CD4-positive, alpha-beta T cell treated with Interferon alpha-2 for 1 hour (primary cell): ENCODE results near the gene KRCC1.
"Not testable (repeated sequence)": the region's sequence is repeated elsewhere in the genome, so short reads cannot be mapped to it uniquely, and the experiment has no call there.

Experiments
- DNase-seq, 2 donors: peaks; one replicate each; pipeline ENCODE4 v3.0.0-alpha.2; 2020 to 2022

Gene KRCC1

DNA sequence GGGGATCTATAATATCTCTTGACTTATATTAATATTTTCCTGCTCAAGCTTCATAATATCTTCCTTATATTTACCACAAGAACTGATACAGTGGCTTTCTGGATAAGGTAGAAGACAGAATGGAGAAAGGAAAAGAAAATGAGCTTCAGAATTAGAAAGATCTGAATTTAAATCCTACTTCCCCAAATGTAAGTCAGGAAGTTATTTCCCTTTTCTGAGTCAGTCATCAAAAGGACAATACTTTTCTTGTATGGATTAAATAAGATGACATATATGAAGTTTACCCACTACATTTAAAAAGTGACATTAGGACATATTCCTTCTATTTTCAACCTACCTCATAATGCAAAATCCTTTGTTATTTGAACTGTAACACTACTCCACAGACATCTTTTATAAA lies 19.0 kb downstream of the KRCC1 start:
- DNase-seq, result no peak

DNA sequence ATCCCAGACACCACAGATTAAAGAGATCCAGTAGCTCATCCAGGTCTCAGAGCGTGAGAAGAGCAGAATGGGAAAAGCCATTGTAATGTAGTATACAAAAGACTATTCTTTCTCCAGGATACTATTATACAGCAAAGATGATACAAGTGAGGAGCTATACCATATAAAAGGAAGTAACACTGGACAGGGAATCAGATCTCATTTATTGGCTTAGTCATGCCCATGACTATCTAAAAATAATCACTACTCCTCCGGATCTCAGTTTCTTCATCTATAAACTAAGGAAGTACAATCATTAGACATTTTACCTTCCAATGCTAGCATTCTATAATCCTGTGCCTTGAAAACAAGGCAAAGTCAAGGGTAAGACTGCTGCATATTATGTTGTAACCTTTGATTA lies 19.4 kb downstream of the KRCC1 start:
- DNase-seq, result no peak

DNA sequence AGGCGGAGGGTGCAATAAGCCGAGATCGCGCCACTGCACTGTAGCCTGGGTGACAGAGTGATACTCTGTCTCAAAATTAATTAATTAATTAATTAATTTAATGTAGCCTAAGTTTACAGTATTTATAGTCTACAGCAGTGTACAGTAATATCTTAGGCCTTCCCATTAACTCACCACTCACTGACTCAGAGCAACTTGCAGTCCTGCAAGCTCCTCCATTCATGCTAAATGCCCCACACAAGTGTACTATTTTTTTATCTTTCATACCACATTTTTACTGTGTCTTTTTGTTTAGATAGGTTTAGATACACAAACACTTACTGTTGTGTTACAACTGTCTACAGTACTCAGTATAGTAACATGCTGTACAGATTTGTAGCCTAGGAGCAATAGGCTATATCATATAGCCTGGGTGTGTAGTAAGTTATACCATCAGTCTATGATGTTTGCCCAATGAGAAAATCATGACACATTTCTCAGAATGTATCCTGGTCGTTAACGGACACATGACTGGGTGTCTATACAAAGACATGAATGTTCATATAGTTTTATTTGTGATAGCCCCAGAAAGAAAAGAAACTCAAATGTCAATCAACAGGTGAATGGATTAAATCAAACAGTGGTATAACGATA lies 23.4 kb downstream of the KRCC1 start:
- DNase-seq, result no peak

DNA sequence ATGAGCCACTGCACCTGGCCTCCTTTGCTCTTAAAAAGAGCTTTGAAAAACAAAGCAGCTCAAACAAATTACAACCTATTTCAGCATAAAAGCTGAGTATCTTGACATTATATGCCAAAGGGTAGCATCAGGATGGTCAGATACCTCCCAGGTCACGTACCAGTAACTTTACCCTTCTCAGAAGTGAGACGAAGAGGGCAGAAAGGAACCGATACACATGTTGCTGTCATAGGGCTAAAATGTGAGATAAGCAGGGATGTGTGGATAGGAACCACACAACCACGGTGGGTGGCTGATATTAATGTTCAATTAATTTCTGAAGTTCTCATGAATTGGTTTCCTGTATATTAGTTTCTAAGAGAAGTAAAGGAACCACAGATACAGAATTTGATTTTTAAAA lies 26.7 kb downstream of the KRCC1 start:
- no peak for DNase-seq

DNA sequence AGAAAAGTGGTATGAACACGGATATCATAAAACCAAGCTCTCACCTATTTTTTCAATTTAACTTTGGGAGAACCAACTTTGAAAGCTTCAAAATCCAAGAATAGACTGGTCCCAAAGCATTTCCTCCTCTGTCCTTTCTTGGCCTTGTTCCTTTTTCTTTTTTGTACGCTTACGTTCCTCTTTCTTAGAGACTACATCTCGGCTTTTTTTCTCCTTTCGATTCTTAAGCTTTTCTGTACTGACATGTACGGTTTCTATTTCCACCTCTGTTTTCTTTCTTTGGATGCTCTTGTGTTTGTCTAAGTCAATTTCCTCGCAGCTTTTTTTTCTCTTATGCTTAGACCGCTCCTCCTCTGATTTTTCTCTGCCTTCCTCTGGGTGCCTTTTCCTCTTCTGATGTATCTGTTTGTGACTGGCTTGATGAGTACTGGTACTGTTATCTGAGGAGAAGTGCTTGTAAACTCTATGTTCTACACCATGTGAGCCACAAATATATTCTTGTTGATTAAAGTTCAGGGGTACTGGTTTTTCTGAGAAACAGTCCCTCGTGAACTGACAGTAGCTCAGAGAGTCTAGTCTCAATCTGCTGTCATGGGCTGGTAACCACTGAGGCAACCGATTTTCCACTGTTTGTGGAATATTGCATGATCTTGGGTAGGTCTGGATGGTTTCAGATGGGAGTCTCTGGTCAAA lies 27.7 kb downstream of the KRCC1 start:
- no peak for DNase-seq

DNA sequence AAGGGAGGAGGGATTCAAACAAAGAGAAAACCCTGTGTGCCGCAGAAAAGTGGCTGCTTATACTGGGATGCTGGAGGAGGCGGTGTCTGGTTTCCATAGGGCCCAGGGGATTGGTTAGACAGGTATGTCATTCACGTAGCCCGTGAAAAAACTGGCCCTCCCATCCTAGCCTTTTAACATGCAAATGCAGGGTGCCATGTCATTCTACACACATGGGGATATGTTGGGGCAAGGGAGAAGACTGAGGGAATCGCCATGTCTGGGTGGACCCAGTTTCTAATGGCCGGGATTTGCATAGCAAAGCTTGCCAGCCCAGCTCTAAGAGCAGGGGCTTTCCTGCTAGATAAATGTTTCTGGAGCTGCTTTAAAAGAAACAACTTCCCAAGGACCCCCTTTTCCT lies 31.1 kb downstream of the KRCC1 start:
- no peak for DNase-seq

DNA sequence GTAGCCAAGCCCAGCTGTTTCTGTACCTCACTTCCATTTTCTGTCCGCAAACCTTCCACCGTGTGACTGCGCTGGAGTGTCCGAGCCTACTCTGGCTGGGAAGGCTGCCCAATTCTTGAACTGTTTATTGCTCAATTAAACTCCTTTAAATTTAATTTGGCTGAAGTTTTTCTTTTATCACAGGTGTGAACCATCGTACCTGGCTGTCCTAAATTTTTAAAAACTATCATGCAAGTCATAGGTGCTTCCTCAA lies 33.0 kb downstream of the KRCC1 start:
- no peak for DNase-seq

DNA sequence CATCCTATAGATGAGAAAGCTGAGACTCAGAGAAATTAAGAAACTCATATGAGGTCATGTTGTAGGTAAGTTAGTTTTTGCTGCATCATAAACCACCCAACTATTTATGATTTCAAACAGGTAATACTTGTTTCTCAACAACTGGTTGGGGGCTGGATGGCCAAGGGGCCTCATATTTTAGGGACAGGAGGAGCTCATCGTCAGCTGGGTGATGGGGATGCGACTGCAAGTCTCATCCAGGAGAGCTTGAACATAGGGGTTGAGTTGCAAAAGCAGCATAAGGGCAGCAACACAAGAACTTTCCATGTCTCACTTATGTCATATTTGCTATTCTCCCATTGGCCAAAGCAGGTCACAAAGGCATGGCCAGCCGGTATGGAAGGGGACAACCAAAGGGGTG lies 35.6 kb downstream of the KRCC1 start:
- no peak for DNase-seq

DNA sequence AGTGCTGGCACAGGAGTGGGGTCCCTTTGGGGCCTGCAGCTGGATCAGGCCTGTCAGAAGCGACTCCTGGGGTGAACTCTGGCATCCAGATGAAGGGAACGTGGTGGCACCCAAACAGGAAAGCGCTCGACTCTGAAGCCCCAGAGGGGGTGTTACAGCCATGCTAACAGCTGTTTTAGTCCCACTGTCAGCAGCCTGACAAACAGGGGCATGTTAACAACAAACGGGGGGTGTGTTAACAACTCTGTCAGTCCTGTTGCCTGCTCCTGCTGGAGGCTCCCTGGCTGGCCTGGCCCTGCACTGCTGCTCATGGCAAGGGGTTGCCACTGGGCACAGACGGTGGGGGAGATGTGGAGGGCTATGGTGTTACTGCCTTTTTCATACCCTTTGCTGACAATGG lies 36.7 kb downstream of the KRCC1 start:
- no peak for DNase-seq

DNA sequence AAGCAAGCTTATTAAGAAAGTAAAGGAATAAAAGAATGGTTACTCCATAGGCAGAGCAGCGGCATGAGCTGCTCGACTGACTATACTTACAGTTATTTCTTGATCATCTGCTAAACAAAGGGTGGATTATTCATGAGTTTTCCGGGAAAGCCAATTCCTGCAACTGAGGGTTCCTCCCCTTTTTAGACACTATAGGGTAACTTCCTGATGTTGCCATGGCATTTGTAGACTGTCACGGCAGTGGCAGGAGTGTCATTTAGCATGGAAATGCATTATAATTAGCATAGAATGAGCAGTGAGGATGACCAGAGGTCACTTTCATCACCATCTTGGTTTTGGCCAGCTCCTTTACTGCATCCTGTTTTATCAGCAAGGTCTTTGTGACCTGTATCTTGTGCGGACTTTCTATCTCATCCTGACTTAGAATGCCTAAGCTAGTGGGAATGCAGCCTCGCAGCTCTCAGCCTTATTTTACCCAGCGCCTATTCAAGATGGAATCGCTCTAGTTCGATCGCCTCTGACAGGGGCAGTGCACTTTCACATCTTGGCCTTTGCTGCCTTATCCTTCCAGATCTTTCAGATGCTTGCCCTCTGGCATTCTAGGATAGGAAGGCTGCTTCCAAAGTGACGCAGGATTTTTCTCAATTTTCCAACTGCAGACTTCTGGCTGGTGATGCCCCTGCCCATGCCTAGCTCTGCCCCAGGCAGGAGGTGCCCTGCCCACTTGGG lies 37.3 kb downstream of the KRCC1 start:
- DNase-seq, result not testable (repeated sequence)

DNA sequence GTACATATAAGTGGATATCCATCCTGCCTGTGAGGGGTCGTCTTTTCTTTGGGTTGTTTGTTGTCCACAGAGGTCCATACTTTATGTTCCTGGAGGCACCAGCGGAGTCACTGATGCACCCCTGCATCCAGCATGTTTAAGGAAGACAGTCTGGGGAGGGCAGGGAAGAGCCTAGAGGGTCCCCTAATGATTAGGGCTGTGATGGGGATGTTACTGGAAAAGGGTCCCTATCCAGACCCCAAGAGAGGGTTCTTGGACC lies 37.9 kb downstream of the KRCC1 start:
- DNase-seq, result not testable (repeated sequence)

DNA sequence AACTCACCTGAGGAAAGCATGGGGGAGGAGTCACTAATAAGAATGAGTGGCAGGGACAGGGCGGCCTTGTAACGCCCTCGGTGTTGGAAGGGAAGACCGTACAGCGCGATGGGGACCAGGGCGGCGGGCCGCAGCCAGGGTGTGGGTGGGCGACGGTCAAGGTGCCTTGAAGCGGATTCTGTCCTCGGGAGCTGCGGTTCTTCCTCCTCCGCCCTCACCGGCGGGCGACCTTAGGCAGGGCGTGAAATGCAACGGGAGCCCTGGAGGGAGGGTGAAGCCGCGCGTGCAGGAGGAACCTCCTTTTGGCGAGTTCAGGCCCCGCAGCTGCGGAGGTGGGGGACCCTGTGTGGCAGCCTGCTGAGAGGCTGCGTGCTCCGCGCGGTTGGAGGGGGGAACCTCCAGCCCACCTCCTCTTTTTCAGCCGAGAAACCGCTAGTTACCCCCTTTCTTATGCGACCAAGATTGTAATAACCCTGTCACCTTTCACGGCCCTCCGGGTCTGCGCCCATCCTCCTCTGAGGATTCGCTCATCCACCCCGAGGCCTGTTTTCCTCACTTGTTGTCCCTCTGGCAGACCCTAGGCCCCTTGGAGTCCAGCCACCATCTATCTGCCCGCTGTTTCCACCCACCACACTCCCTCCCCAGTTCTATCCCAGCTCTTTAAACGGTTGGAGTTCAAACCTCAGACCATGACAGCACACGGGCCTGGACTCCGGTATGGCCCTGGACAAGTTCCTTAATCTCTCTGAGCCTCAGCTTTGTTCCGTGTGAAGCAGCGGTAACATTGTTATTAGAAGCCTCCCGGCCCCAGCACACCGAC lies 38.4 kb downstream of the KRCC1 start:
- peak in 1 of 2 donors; percentile 56 for DNase-seq

DNA sequence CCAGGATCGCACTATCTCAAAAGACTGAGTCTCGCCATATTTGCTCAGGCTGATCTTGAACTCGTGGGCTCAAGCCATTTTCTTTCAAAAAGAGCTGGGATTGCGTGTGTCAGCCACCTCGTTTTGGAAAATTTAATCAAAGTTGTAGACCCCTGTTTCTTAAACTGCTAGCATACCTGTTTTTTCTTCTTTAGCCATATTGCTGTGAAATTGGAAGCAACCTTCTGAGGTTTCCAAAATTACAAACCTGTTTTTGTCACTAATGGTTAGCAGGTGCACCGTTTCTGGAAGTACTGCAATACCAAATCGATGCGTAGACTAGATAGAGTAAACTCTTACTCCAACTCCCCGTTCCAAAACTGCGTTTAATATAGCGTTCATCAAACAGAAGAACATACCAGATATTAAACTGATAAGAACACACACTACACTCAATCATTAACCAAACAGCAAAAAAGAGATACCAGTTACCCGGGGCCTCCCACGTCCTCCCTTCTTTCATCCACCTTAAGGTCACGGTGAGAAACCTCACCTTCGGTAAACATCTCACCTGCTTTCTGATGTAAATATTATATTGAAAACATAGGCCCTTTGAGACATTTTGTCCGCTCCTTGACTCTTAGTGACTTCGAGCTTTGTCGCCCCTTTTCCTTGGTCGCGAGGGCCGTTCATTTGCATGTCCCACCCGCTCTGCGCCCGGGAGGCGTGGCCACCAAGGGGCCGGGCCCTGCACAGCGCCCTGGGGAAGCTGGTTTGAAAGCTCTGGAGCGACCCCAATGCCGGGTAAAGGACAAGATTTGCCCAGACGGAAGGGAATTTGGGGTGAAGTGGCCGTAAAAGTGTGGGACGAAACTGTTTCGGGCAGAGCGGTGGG lies 39.3 kb downstream of the KRCC1 start, which contains the start of gene RNU2-63P:
TSS of gene RNU2-63P (minus strand) at position 462 of the 874 bp plus-strand sequence.
- peak; percentile 69 to 83 for DNase-seq

DNA sequence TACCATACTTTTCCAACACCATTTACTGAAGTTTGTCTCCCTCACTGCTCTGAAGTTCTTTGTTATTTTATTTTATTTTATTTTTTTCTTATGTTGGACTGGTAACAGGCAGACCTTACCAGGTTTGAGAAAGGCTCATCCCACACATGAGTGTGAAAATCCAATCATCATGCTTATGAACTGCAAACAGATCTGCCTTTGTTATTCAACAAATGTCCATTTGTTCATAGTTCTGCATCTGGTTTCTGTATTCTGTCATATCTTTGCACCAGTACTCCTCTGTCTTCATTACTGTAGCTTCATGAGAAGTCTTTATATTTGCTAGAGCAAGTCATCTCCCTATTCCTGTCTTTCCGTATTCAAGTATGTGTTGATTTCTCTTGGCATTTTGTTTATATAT lies 44.6 kb downstream of the KRCC1 start:
- DNase-seq, result no peak

DNA sequence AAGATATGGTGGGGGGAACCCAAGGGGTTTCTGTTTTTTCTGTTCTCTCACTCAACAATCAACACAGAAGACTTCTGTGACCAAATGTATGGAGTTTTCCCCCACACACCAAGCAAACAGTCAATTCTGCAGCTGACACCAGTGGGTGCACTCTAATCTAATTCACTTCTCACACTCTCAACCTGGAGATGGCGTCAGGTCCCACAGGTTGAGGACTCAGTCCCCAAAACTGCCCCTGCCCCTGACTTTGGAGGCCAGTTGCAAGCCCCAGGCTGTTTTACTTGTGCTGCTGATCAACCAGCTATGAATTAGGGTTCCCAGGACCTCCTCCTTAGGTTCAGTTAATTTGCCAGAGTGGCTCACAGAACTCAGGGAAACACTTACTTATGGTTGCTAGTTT lies 45.4 kb downstream of the KRCC1 start:
- DNase-seq, result no peak

DNA sequence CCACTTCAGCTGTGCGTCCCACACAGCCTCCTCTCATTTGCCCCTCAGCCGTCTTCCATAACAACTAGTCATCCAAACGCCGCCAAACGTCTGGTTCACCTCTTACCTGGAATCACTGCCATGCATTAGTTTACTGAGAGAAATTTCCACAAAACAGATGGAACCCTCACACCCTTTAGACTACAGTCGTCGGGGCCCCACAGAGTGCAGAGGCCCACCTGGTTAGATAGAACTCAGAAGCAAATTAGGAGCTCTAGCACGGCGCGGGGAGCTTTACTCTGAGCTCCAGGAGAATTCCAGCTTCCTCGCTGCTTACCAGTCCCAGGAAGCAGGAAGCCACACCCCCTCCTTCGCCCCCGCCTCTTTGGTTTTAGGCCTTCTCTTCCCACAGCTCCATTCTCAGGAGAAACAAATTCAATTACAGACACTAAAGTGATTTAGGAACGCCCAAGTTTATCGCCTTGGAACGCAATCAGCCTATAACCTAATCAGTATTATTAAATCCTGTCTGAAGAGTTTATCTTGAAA lies 48.6 kb downstream of the KRCC1 start:
- no peak for DNase-seq

DNA sequence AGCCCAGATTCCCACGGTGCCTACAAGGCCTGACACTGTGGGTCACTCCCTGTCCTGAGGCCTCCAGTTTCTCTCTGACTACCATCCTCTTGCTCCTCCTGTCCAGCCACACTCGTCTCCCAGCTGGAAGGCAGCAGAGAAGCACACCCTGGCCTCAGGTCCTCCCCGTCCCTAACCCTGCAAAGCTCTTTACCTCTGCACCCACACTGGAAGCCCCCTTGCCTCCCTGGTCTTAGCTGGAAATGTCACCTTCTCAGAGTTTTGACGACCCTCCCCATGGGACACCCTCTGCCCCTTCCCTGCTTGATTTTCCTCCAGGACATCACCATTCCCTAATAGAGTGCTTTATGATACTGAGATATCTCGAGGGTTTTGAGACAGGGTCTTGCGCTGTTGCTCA lies 49.8 kb downstream of the KRCC1 start:
- no peak for DNase-seq

DNA sequence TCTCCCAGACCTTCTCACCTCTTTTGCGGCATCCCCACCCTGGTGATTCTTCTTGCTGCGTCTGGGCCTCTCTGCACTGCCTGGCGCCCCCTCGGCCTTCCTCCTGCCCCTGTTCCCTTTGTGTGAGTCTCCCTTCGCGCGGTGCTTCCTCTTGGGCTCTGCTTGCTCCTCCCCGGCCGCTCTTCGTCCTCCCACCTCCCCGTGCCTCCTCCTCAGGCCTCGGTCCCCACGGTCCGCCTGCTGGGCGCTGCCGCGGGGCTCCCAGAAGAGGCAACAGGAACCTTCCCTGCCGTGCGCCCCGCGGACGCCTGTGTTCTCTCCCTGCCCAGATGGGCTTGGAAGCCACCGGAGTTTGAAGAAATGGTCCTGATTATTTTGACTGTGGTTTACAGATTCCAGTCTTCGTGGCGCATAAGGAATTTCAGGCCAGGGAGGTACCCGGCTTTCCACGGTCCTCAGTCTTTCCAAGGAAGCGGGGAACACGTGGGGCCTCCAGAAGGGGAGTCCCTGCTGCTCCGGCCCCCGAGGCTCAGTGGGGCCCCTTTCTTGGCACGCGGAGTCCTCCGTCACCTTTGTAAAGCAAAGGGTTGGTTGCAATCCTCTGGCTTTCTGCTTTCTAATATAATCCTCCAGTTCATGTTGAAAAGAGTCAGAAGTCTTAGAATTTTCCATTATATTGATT lies 52.4 kb downstream of the KRCC1 start:
- no peak for DNase-seq

DNA sequence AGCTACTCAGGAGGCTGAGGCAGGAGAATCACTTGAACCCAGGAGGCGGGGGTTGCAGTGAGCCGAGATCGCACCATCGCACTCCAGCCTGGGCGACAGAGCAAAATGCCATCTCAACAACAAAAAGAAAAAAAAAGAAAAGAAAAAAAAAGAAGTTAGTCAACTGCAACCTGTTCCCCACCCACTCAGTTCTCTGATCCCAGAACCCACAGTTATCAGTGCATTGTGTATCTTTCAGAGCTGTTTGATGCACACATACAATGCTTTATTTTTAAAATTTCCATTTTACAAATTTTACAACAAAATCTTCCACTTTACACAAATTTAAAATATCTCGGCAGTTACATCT lies 53.2 kb downstream of the KRCC1 start:
- no peak for DNase-seq

DNA sequence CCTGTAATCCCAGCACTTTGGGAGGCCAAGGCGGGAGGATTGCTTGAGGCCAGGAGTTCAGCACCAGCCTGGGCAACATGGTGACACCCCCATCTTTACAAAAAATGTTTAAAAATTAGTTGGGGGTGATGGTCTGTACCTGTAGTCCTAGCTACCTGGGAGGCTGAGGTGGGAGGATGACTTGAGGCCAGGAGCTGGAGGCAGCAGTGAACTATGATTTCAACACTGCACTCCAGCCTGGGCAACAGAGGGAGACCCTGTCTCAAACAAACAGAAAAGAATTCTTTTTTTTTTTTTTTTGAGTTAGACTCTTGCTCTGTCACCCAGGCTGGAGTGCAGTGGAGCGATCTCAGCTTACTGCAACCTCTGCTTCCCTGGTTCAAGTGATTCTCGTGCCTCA lies 55.1 kb downstream of the KRCC1 start:
- DNase-seq, result not testable (repeated sequence)

DNA sequence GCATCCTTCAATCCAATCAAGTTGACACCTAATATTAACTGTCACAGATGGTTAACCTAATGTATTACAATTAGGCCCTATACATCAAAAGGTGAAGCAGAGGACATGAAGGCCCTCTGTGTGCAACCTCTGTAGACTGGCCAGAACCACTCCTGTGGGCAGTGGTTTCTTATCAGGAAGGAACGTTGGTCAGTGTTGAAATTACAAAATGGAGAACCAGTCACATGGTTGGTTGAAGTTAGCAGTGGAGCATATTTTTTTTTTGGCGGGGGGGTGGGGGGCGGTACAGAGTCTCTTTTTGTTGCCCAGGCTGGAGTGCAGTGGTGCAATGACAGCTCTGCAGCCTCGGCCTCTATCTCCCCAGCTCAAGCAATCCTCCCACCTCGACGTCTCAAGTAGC lies 59.0 kb downstream of the KRCC1 start:
- no peak for DNase-seq

DNA sequence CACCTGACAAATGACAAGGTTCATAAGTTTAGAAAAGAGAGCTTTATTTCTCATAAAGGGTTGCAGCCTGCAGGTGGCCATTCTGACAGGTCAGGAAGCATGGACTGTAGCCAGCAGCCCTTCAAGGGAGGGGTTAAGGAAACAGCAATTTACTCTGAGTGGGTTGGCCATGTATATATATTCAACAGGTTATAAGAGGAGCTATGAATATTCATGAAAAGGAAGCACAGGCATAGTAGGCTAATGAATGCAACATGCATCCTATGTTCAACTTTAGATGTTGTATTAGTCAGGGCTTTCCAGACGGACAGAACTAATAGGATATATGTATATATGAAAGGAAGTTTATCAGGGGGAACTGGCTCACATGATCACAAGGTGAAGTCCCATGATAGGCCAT lies 59.8 kb downstream of the KRCC1 start:
- no peak for DNase-seq
